ENCODE data around the gene EEF2K. TPM values are rescaled to one million over a fixed set of nuclear protein-coding genes. Genes with fewer than 3 reads are reported as not detected.

EEF2K gene
- total and polyA plus RNA-seq, 2 of the 13 experiments (the other 11 are each of a cell fraction or from before 2014, with no cell fraction given) = 22.0 to 23.8 TPM

GRCh38 chr16:22220714-22221113, 14.6 kb downstream of the EEF2K start:
- intact Hi-C loops (cut with micrococcal nuclease; ENCODE audit: unreplicated experiment) = no loop called here
- CTCF ChIA-PET (ENCODE audit: low intra/inter-chr PET ratio, low total read pairs) = no interaction called here
- whole genome bisulfite sequencing (ENCODE audit: low lambda C conversion rate) = 86% methylated on average over 9 of the region's 9 CpGs

More at GRCh38 chr16:22220714-22221113, 14.6 kb downstream of the EEF2K start:
- H3K4me1 ChIP-seq (ENCODE audit: insufficient read depth, low read length) = peaks cover 23% of the 10 kb centered on the region
- BruUV-seq (replicated peaks) = no TSS peak
- in situ Hi-C loops (cut with HindIII; ENCODE audit: extremely low pct_ligation_motif_present, low pct_unique_long_range_greater_than_20kb) = no loop called here
- no peak for FAIRE-seq
- H3K4me2 ChIP-seq (ENCODE audit: low read depth, low read length) = no peak overlapping the region
- H3K9ac ChIP-seq (ENCODE audit: insufficient read depth, low read depth, low read length) = no peak overlapping the region
- no peak for DNase-seq (ENCODE audit: low spot score)
- no peak overlapping the region for H2AFZ ChIP-seq (ENCODE audit: low read length)
- peaks cover 9 to 23% of the 10 kb centered on the region in 2 experiments for H3K36me3 ChIP-seq (replicated peaks in 1 of 2; ENCODE audit: control insufficient read depth in 1 of 2, insufficient read depth in 2 of 2, low read length in 2 of 2)
- H3K4me3 ChIP-seq (replicated peaks in 1 of 3; ENCODE audit: insufficient read depth in 1 of 3, low read depth in 2 of 3, low read length in 3 of 3) = no peak overlapping the region
- no peaks in the 10 kb centered on the region for H4K20me1 ChIP-seq (ENCODE audit: insufficient read depth, low read length)
- no peak overlapping the region for H3K27ac ChIP-seq (ENCODE audit: extremely low read length, insufficient read depth, low read length)
- POLR2A ChIA-PET = interaction anchor here (3.4 kb wide), 1 partner anchor 29 kb away, joined by 9 read pairs; no protein-coding TSS in a partner anchor
- peaks cover 12% of the 10 kb centered on the region for H3K79me2 ChIP-seq (ENCODE audit: insufficient read depth, low read length)
- TF ChIP-seq TMF1 (CRISPR knock-in tag; IDR thresholded peaks at IDR 0.05; ENCODE audit: low read depth) (no peak), TEAD3 (CRISPR knock-in tag; optimal IDR thresholded peaks at IDR 0.05; ENCODE audit: borderline replicate concordance) (no peak), MXD1 (CRISPR knock-in tag; IDR thresholded peaks at IDR 0.05) (0 out of 2 replicates have a peak, but pooled peaks have one; percentile 6), ZNF768 (CRISPR knock-in tag; IDR thresholded peaks at IDR 0.05) (0 out of 2 replicates have a peak, but pooled peaks have one; percentile 11), ZNF687 (CRISPR knock-in tag; IDR thresholded peaks at IDR 0.05) (peak; percentile 46), CENPBD1 (CRISPR knock-in tag; IDR thresholded peaks at IDR 0.05; ENCODE audit: borderline replicate concordance, low read depth) (no peak)
- ATAC-seq = peak; percentile 31
- no peaks in the 10 kb centered on the region for H3K27me3 ChIP-seq (ENCODE audit: control insufficient read depth in 1 of 2, insufficient read depth in 2 of 2, low read length in 2 of 2)
- H3K9me3 ChIP-seq (ENCODE audit: low read length) = no peaks in the 10 kb centered on the region

All from HepG2 (cell line).